Left ventricle myocardium inferior (tissue), 1 donor: ENCODE data around the gene NDUFS8. TPM values are rescaled to one million over a fixed set of nuclear protein-coding genes. Genes with fewer than 3 reads are reported as not detected.

Experiments used
- DNase-seq: peaks from one replicate; pipeline ENCODE4 v3.0.0-alpha.2; 2020
- H3K27ac ChIP-seq: fragments of 200-600 bp; replicated peaks from 2 replicates; pipeline ENCODE4 v1.8.0; 2021
- H3K27me3 ChIP-seq: fragments of 200-600 bp; 2 replicates; pipeline ENCODE4 v1.8.0; 2021; ENCODE audit warnings: low read depth
- H3K36me3 ChIP-seq: fragments of 200-600 bp; 2 replicates; pipeline ENCODE4 v1.8.0; 2021
- H3K4me1 ChIP-seq: fragments of 200-600 bp; 2 replicates; pipeline ENCODE4 v1.8.0; 2021
- H3K4me3 ChIP-seq: fragments of 200-600 bp; 2 replicates; pipeline ENCODE4 v1.8.0; 2021; ENCODE audit warnings: mild to moderate bottlenecking, moderate library complexity
- H3K9me3 ChIP-seq: fragments of 200-600 bp; replicated peaks from 2 replicates; pipeline ENCODE4 v1.8.0; 2021
- intact Hi-C: fragments of 100-400 bp; cut with micrococcal nuclease; formaldehyde crosslinking; loops from one replicate; pipeline ENCODE4 v1.11.0; 2022
- microRNA-seq: library from miRNA; unstranded; fragments of <30 nt; microRNA quantifications from one replicate; pipeline ENCODE4 v1.2.0, GENCODE V29; 2020
- total RNA-seq: library from RNA; stranded (reverse); fragmentation: NEBNext Ultra II Directional; extraction: Animal tissue kit (Norgen Biotek cat#: 25700); gene quantifications from one replicate; pipeline ENCODE4 v1.2.1, GENCODE V29; 2021
- TF ChIP-seq, protein P1 (sequence below): fragments of 200-600 bp; IDR thresholded peaks from 2 replicates; pipeline ENCODE4 v1.8.0; 2021; ENCODE audit warnings: antibody characterized with exemption, mild to moderate bottlenecking, borderline replicate concordance
- donor health status: DM: no; HTN: yes; CAD: no; lungs with severe emphysema.

Gene NDUFS8
- total RNA-seq, 1 donor from 2014 or later, result 436 TPM

DNA sequence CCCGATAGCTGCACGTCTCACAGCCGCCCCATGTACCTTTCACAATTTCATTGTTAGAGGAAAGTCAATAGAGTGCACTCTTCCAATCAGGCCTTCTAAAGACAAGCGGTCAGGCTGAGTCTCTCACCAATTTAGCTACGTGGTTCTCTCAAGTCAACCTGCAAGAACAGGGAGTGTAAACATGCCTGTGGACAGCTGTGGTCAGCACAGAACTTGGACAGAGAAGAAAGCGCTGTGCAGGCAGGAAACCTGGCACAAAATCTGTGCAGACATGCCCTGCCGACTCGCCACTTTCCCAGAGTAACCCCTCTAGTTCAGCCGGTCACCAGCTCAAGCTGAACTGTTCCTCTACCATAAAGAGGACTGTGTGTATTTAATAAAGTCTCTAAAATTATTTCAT is 51.2 kb downstream of the NDUFS8 start:
- H3K27ac ChIP-seq, result no peak overlapping the region
- peaks cover 14% of the 10 kb centered on the region for H3K4me1 ChIP-seq
- no peak for DNase-seq
- H3K27me3 ChIP-seq, result no peaks in the 10 kb centered on the region
- intact Hi-C loops, result no loop called here
- H3K4me3 ChIP-seq, result no peak overlapping the region
- peaks cover 11% of the 10 kb centered on the region for H3K36me3 ChIP-seq
- H3K9me3 ChIP-seq, result no peaks in the 10 kb centered on the region
- TF ChIP-seq, protein P1, sequence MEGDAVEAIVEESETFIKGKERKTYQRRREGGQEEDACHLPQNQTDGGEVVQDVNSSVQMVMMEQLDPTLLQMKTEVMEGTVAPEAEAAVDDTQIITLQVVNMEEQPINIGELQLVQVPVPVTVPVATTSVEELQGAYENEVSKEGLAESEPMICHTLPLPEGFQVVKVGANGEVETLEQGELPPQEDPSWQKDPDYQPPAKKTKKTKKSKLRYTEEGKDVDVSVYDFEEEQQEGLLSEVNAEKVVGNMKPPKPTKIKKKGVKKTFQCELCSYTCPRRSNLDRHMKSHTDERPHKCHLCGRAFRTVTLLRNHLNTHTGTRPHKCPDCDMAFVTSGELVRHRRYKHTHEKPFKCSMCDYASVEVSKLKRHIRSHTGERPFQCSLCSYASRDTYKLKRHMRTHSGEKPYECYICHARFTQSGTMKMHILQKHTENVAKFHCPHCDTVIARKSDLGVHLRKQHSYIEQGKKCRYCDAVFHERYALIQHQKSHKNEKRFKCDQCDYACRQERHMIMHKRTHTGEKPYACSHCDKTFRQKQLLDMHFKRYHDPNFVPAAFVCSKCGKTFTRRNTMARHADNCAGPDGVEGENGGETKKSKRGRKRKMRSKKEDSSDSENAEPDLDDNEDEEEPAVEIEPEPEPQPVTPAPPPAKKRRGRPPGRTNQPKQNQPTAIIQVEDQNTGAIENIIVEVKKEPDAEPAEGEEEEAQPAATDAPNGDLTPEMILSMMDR, result no peak

DNA sequence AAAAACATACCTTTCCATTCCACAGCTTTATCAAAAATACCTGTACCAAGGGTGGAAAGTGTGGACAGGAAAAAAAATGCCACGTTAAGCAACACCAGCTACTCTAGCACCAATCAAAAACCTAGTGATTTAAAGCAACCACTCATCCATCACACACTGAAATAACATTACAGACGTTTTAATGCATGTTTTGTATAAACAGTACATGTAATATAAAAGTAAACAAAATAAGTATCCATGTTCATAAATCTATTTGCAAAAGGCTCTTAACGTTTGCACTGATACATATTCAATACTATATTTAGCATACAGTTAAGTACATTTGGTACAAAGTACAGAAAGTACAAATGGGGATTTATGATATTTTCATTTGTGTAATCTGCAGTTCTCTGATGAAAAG is 52.0 kb downstream of the NDUFS8 start:
- Histone ChIP-seq H3K27ac (no peak overlapping the region), H3K27me3 (no peaks in the 10 kb centered on the region), H3K4me1 (peaks cover 13% of the 10 kb centered on the region), H3K4me3 (no peak overlapping the region), H3K36me3 (peaks cover 11% of the 10 kb centered on the region), H3K9me3 (no peaks in the 10 kb centered on the region)
- no peak for DNase-seq
- intact Hi-C loops, result no loop called here
- TF ChIP-seq, protein P1, result no peak

DNA sequence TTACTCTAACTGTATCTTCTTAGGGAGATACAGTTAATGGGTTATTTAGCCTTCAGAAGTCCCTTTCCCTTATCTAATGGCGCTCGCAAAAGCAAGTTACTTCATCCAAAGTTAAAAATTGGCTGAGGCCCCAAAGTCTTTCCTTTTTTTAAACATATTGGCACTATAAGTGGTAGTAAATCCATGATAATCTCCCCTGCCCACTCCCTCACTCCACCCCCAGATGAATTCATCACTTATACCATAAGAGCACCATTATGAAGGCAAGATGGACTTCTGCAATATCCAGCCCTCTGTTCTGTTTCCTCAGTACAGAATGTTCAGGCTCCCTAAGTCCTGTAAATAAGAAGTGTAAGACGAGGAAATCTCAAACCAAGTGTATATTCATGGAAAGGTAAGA is 53.0 kb downstream of the NDUFS8 start:
- intact Hi-C loops, result no loop called here
- no peak overlapping the region for H3K4me3 ChIP-seq
- no peaks in the 10 kb centered on the region for H3K27me3 ChIP-seq
- TF ChIP-seq, protein P1, result no peak
- H3K4me1 ChIP-seq, result peaks cover 3% of the 10 kb centered on the region
- no peak for DNase-seq
- no peak overlapping the region for H3K27ac ChIP-seq
- no peaks in the 10 kb centered on the region for H3K9me3 ChIP-seq
- H3K36me3 ChIP-seq, result peaks cover 11% of the 10 kb centered on the region

Small RNAs within 50 kb of the gene (microRNA-seq; reads per million reads assigned to microRNA genes)
- gene MIR4691, result not detected
- gene MIR6753, result not detected
- not detected for gene MIR7113

Other genes starting within 250 kb of the NDUFS8 start
- 6.1 TPM for gene UNC93B1, start 26.6 kb upstream of the NDUFS8 start, total RNA-seq
- gene ALDH3B1, start 20.4 kb upstream of the NDUFS8 start, total RNA-seq, result 3.7 TPM
- gene TCIRG1, start 8.3 kb downstream of the NDUFS8 start, total RNA-seq, result 23.4 TPM
- gene CHKA, start 90.7 kb downstream of the NDUFS8 start, total RNA-seq, result 8.7 TPM
- gene KMT5B, start 182.6 kb downstream of the NDUFS8 start, total RNA-seq, result 24.3 TPM
- 28.6 TPM for gene C11orf24, start 241.3 kb downstream of the NDUFS8 start, total RNA-seq